CD4-positive, CD25-positive, alpha-beta regulatory T cell (primary cell): ENCODE data around the gene OR52H1. TPM values are rescaled to one million over a fixed set of nuclear protein-coding genes. Genes with fewer than 3 reads are reported as not detected.
A peak's percentile ranks its signal among the peaks of the same experiment; 100 is the strongest.

Experiments used
- ATAC-seq, 2 donors: fragments of 150-1000 bp; cut with Tn5 transposase; one replicate each; pipeline ENCODE4 v1.10.0; 2021; ENCODE audit warnings: low read depth in 2 of 2, moderate number of reproducible peaks in 2 of 2, moderate library complexity in 1 of 2
- DNase-seq, 3 donors: peaks; one replicate each; pipeline versions ENCODE4 v3.0.0 to v3.0.0-alpha.2; 2012 to 2022; ENCODE audit warnings: mixed read lengths in 1 of 3
- H3K27ac ChIP-seq: one replicate; pipeline ENCODE4 v1.7.0; 2013; ENCODE audit warnings: mild to moderate bottlenecking, low read length; ENCODE audit not compliant: insufficient read depth, poor library complexity, severe bottlenecking
- H3K27me3 ChIP-seq: one replicate; pipeline ENCODE4 v1.7.0; 2013; ENCODE audit warnings: low read length; ENCODE audit not compliant: control insufficient read depth, insufficient read depth
- H3K36me3 ChIP-seq: one replicate; pipeline ENCODE4 v1.7.0; 2013; ENCODE audit warnings: mild to moderate bottlenecking, low read length, moderate library complexity; ENCODE audit not compliant: control insufficient read depth, insufficient read depth
- H3K4me1 ChIP-seq: 2 replicates; pipeline ENCODE4 v1.7.0; 2013; ENCODE audit warnings: mild to moderate bottlenecking, low read length; ENCODE audit not compliant: insufficient read depth, control insufficient read depth, poor library complexity, severe bottlenecking
- H3K4me3 ChIP-seq: one replicate; pipeline ENCODE4 v1.7.0; 2013; ENCODE audit warnings: low read depth, mild to moderate bottlenecking, low read length, moderate library complexity
- H3K9me3 ChIP-seq, 2 experiments: 1 replicate in 1 of 2; 2 replicates in 1 of 2; pipeline ENCODE4 v1.7.0; 2013; ENCODE audit warnings: low read length in 2 of 2, mild to moderate bottlenecking in 1 of 2, moderate library complexity in 1 of 2; ENCODE audit not compliant: control insufficient read depth in 2 of 2
- H3K27ac Mint-ChIP-seq, 3 donors: one replicate each; pipeline ENCODE4 v1.8.0; 2020 to 2022; ENCODE audit warnings: mild to moderate bottlenecking in 3 of 3, mixed read lengths in 3 of 3, moderate library complexity in 2 of 3
- H3K27me3 Mint-ChIP-seq: one replicate; pipeline ENCODE4 v1.8.0; 2022; ENCODE audit warnings: mild to moderate bottlenecking, mixed read lengths
- H3K36me3 Mint-ChIP-seq: one replicate; pipeline ENCODE4 v1.8.0; 2020; ENCODE audit warnings: mixed read lengths
- H3K4me1 Mint-ChIP-seq, 4 donors: one replicate each; pipeline ENCODE4 v1.8.0; 2020 to 2022; ENCODE audit warnings: mixed read lengths in 4 of 4, mild to moderate bottlenecking in 1 of 4
- H3K4me3 Mint-ChIP-seq, 4 donors: one replicate each; pipeline ENCODE4 v1.8.0; 2020 to 2022; ENCODE audit warnings: mild to moderate bottlenecking in 4 of 4, mixed read lengths in 4 of 4, moderate library complexity in 3 of 4
- H3K9me3 Mint-ChIP-seq, 7 donors: one replicate each; pipeline ENCODE4 v1.8.0; 2020 to 2022; ENCODE audit warnings: mixed read lengths in 7 of 7, mild to moderate bottlenecking in 3 of 7, moderate library complexity in 2 of 7
- polyA plus RNA-seq, 4 donors: library from polyadenylated mRNA; unstranded; fragments of 300-500 nt; fragmentation: Illumina TruSeq; gene quantifications; one replicate each; pipeline ENCODE4 v1.2.3, GENCODE V29; 2021
- total RNA-seq: library from RNA; stranded (reverse); gene quantifications from one replicate; pipeline ENCODE4 v1.2.3, GENCODE V29; 2022

OR52H1 gene
- total and polyA plus RNA-seq, 5 donors from 2014 or later = 0.37 TPM; not detected in 4

DNA sequence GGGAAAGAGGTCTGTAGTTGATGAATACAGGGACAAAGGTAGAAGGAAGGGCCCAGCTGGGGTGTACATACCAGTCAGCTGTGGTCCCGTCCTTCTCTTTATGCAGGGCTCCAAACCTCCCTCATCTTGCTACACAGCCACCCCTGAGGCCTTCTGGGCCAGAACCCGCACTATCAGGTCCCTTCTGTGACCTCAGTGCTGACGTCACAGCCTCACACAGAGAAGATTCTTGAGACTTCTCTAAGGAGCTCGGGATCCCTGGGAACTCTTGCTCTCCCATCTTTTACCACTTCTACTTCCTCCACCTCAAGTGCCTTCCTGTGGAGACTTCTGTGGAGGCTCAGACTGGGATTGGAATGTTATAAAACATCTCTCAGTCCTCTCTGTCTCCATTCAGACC is 38.5 kb downstream of the OR52H1 start, which contains the start of gene UBQLN3:
UBQLN3 (minus strand) TSS at position 155 of the 400 bp plus-strand sequence. CDS start 399 bp downstream, outside the sequence.
- Mint-ChIP-seq H3K27me3 (peaks cover 7% of the 10 kb centered on the region), H3K9me3 (peaks cover 0 to 2% (median 0%) of the 10 kb centered on the region in 7 donors), H3K36me3 (no peaks in the 10 kb centered on the region), H3K4me3 (no peak within 1 kb of the TSS), H3K27ac (peak within 1 kb of the TSS in 1 of 3 donors; percentile 27), H3K4me1 (no peaks in the 10 kb centered on the region)
- Histone ChIP-seq H3K27me3 (no peaks in the 10 kb centered on the region), H3K36me3 (no peaks in the 10 kb centered on the region), H3K9me3 (no peaks in the 10 kb centered on the region), H3K4me3 (no peak within 1 kb of the TSS), H3K4me1 (no peaks in the 10 kb centered on the region), H3K27ac (no peak within 1 kb of the TSS)
- DNase-seq (no peak), ATAC-seq (no peak)

- no peak overlapping the region for H3K4me3 ChIP-seq
- H3K9me3 Mint-ChIP-seq = peaks cover 0 to 2% (median 0%) of the 10 kb centered on the region in 7 donors
- H3K36me3 ChIP-seq = no peaks in the 10 kb centered on the region
- H3K4me1 Mint-ChIP-seq = no peaks in the 10 kb centered on the region
- no peaks in the 10 kb centered on the region for H3K36me3 Mint-ChIP-seq
- H3K27ac ChIP-seq = no peak overlapping the region
- H3K27me3 ChIP-seq = no peaks in the 10 kb centered on the region
- no peaks in the 10 kb centered on the region for H3K9me3 ChIP-seq
- no peaks in the 10 kb centered on the region for H3K4me1 ChIP-seq
- ATAC-seq = no peak
- peaks cover 7% of the 10 kb centered on the region for H3K27me3 Mint-ChIP-seq
- DNase-seq = no peak
- H3K27ac Mint-ChIP-seq = no peak overlapping the region
- no peak overlapping the region for H3K4me3 Mint-ChIP-seq
Measured at GRCh38 chr11:5508605-5509004, 39.7 kb downstream of the OR52H1 start.

DNA sequence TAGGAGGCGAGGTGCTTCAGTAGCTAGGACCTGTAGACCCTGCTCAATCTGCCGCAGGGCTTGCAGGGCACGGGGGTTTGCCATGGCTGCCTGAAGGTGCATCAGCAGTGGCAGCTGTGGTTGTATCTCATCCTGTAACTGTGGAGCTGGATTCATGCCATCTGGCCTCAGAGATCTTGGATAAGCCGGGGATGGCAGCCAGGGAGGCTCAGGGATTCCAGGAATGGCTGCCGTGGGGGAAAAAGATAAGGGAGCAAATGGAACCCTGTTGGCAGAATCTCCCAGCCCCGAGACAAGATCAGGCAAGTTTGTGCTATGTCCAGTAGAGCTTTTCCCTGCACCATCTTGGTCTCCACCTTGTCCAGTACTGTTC is 40.4 kb downstream of the OR52H1 start:
- ATAC-seq (no peak), DNase-seq (no peak)
- H3K27me3 Mint-ChIP-seq = peaks cover 1% of the 10 kb centered on the region
- H3K27ac ChIP-seq = no peak overlapping the region
- H3K4me1 Mint-ChIP-seq = no peaks in the 10 kb centered on the region
- no peaks in the 10 kb centered on the region for H3K9me3 Mint-ChIP-seq
- H3K36me3 Mint-ChIP-seq = no peaks in the 10 kb centered on the region
- H3K9me3 ChIP-seq = no peaks in the 10 kb centered on the region
- no peak overlapping the region for H3K27ac Mint-ChIP-seq
- H3K27me3 ChIP-seq = no peaks in the 10 kb centered on the region
- H3K36me3 ChIP-seq = no peaks in the 10 kb centered on the region
- no peaks in the 10 kb centered on the region for H3K4me1 ChIP-seq
- no peak overlapping the region for H3K4me3 Mint-ChIP-seq
- no peak overlapping the region for H3K4me3 ChIP-seq

DNA sequence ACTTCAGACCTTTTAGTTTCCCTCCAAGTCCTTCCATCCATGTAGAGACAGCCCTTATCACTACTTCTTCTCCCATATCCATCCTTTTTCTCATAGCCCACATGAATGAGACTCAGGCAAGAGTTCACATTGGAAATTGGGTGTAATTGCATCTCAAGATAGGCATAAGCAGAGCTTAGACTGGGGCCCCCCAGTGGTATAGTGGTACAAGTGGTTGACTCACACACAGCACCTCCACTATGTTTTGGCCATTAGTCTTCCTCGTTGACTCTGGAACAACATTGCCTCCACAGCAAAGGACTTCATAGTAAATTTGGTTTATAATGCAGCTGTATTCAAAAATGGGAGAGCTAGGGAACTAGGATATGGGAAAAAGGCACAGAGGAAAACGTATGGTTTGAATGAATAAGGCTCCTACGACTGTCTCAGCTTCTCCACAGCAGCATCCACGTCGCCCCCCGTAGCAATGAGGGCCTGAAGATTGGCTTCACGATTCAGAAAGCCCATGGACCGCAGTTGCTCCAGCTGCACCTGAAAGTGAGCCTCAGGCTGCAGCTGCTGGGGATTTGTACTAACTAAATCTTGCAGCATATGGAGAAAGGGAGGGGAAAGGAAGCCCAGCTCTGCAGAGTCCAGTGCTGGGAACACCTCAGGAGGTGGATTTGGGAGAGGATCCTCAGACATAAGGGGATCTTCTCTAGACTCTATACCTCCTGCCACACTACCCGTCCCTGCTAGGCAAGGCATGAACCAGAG is 41.0 kb downstream of the OR52H1 start:
- H3K27me3 Mint-ChIP-seq = no peaks in the 10 kb centered on the region
- Histone ChIP-seq H3K4me1 (no peaks in the 10 kb centered on the region), H3K27me3 (no peaks in the 10 kb centered on the region), H3K36me3 (no peaks in the 10 kb centered on the region), H3K9me3 (no peaks in the 10 kb centered on the region), H3K27ac (no peak overlapping the region), H3K4me3 (no peak overlapping the region)
- no peak overlapping the region for H3K27ac Mint-ChIP-seq
- H3K36me3 Mint-ChIP-seq = no peaks in the 10 kb centered on the region
- no peak overlapping the region for H3K4me3 Mint-ChIP-seq
- no peaks in the 10 kb centered on the region for H3K4me1 Mint-ChIP-seq
- no peaks in the 10 kb centered on the region for H3K9me3 Mint-ChIP-seq
- no peak for DNase-seq
- no peak for ATAC-seq

DNA sequence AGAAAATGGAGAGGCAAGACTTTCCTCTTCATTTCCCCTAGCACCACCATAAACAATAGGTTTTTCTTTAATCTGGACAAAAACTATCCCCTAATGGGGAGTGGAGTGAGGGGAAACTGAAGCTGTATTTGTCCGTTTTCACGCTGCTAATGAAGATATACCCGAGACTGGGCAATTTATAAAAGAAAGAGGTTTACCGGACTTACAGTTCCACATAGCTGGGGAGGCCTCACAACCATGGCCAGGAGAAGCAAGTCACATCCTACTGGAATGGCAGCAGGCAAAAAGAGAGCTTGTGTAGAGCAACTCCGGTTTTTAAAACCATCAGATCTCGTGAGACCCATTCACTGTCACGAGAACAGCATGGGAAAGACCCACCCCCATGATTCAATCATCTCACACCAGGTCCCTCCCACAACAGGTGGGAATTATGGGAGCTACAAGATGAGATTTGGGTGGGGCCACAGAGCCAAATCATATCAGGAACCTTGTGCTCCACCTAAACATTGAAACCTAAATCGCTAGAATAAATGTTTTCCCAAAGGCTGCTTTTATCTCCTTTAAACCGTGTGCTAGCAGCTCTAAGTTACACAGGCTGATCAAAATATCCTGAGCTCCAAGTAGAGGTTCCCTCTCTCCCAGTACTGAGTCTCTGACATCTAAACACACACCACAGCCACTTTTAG is 42.8 kb downstream of the OR52H1 start:
- Histone ChIP-seq H3K4me3 (no peak overlapping the region), H3K9me3 (no peaks in the 10 kb centered on the region), H3K27me3 (no peaks in the 10 kb centered on the region), H3K27ac (no peak overlapping the region), H3K36me3 (no peaks in the 10 kb centered on the region), H3K4me1 (no peaks in the 10 kb centered on the region)
- no peaks in the 10 kb centered on the region for H3K4me1 Mint-ChIP-seq
- no peak overlapping the region for H3K27ac Mint-ChIP-seq
- no peaks in the 10 kb centered on the region for H3K9me3 Mint-ChIP-seq
- H3K4me3 Mint-ChIP-seq = no peak overlapping the region
- no peak for DNase-seq
- no peaks in the 10 kb centered on the region for H3K36me3 Mint-ChIP-seq
- H3K27me3 Mint-ChIP-seq = no peaks in the 10 kb centered on the region
- no peak for ATAC-seq

DNA sequence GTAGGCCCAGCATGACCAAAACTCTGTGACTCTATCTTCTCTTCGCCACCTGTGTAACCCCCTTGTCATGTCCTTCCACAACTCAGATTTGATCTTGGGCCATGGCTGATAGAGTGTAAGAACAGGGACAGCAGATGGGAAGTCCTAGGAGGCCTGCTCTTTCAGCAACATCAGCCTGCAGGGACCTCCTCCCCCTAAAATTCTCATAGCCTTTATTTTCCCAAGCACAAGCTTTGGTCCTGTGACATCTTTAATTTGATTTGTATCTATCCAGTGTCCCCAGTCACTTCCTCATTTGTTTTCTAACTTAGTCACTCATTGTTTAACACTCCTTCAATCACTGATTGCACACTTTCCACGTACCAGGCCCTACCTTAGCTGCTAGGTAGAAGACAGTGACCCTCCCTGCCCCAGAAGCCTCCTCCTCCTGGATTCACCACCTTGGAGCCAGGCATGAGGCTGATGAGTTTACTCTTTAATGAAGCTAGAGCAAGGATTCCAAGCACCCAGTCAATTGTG is 43.9 kb downstream of the OR52H1 start:
- H3K27ac Mint-ChIP-seq = no peak overlapping the region
- ATAC-seq (no peak), DNase-seq (no peak)
- no peak overlapping the region for H3K27ac ChIP-seq
- no peaks in the 10 kb centered on the region for H3K4me1 ChIP-seq
- H3K9me3 ChIP-seq = no peaks in the 10 kb centered on the region
- no peaks in the 10 kb centered on the region for H3K4me1 Mint-ChIP-seq
- no peak overlapping the region for H3K4me3 ChIP-seq
- H3K9me3 Mint-ChIP-seq = no peaks in the 10 kb centered on the region
- no peaks in the 10 kb centered on the region for H3K36me3 ChIP-seq
- H3K36me3 Mint-ChIP-seq = no peaks in the 10 kb centered on the region
- H3K27me3 Mint-ChIP-seq = no peaks in the 10 kb centered on the region
- H3K4me3 Mint-ChIP-seq = no peak overlapping the region
- no peaks in the 10 kb centered on the region for H3K27me3 ChIP-seq

DNA sequence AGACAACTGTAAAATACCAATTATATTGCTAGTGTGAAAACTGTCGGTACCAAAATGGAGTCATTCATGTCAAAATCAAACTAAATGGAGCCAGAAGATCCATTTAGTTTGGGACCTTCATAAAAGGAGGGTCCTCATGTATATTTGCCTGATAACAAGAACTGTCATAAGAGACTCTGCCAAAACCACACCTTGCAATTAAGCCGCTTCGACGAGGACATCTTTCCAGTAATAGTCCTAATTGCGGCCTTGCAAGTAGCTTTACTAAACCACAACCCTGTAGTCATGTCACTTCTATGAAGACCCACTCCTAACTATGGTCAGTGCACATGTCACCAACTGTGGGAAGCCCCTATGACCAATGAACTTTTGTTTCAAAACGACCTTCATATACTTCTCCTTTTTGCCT is 47.9 kb downstream of the OR52H1 start:
- H3K4me1 ChIP-seq = no peaks in the 10 kb centered on the region
- H3K27ac ChIP-seq = no peak overlapping the region
- H3K4me3 Mint-ChIP-seq = no peak overlapping the region
- H3K4me1 Mint-ChIP-seq = no peaks in the 10 kb centered on the region
- DNase-seq (no peak), ATAC-seq (no peak)
- no peaks in the 10 kb centered on the region for H3K36me3 Mint-ChIP-seq
- no peaks in the 10 kb centered on the region for H3K9me3 Mint-ChIP-seq
- peaks cover 3% of the 10 kb centered on the region for H3K27me3 ChIP-seq
- no peaks in the 10 kb centered on the region for H3K36me3 ChIP-seq
- no peak overlapping the region for H3K4me3 ChIP-seq
- H3K9me3 ChIP-seq = no peaks in the 10 kb centered on the region
- H3K27me3 Mint-ChIP-seq = no peaks in the 10 kb centered on the region
- no peak overlapping the region for H3K27ac Mint-ChIP-seq
